A172 (cell line): ENCODE data around the gene TRPM5. TPM values are rescaled to one million over a fixed set of nuclear protein-coding genes. Genes with fewer than 3 reads are reported as not detected.
A peak's percentile ranks its signal among the peaks of the same experiment; 100 is the strongest.

ENCODE experiments used
- DNase-seq: peaks from one replicate; pipeline ENCODE4 v3.0.0-alpha.2; 2015; ENCODE audit warnings: low spot score
- total RNA-seq: library from RNA; depleted of rRNA; stranded (reverse); fragments of >200 nt; shearing (Covaris generic); gene quantifications from 2 replicates; pipeline ENCODE4 v1.2.3, GENCODE V29; 2014

Gene TRPM5
- total RNA-seq, 1 experiment from 2014 or later, result not detected

DNA sequence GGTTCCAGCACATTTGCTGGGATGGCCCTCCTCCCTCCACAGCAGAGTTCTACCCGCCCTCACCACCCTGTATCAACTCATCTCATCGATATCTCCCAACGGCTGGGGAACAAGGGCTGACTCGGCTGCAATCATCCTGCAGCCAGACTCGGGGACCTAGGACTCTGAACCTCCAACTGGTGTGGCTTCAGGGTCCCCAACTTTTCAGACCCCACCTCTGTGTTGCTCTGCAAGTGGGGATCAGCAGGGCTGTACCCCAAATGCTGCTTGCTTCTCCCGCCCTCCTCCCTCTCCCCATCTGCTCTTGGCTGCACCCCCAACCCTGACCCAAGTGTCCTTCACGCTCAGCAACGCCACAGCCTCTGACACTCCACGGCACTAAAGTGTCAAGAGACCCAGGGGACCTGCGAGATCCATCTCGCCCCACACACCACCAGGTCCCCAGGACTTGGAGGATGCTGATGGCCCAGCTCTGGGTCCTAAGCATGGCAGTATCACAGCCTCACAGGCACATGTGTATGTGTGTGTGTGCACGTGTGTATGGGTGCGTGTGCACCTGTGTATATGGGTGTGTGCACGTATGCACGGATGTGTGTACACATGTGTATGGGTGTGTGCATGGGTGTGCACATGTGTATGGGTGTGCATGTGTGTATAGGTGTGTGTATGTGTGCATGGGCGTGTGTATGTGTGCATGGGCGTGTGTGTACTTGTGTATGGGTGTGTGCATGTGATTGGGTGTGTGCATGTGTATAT lies 26.9 kb upstream of the TRPM5 start:
- DNase-seq, result no peak

- DNase-seq, result no peak
Measured at GRCh38 chr11:2470495-2470894, 26.2 kb upstream of the TRPM5 start.

- DNase-seq, result no peak
Measured at GRCh38 chr11:2468363-2469235, 24.3 kb upstream of the TRPM5 start.

GRCh38 chr11:2467695-2468055 lies 23.4 kb upstream of the TRPM5 start:
- no peak for DNase-seq

- DNase-seq, result peak; percentile 31
Measured at GRCh38 chr11:2466869-2467694, 22.8 kb upstream of the TRPM5 start.

- no peak for DNase-seq
Measured at GRCh38 chr11:2466069-2466801, 21.9 kb upstream of the TRPM5 start.

GRCh38 chr11:2465202-2466068 lies 21.1 kb upstream of the TRPM5 start:
- no peak for DNase-seq

GRCh38 chr11:2464451-2465165 lies 20.3 kb upstream of the TRPM5 start:
- DNase-seq, result no peak

DNA sequence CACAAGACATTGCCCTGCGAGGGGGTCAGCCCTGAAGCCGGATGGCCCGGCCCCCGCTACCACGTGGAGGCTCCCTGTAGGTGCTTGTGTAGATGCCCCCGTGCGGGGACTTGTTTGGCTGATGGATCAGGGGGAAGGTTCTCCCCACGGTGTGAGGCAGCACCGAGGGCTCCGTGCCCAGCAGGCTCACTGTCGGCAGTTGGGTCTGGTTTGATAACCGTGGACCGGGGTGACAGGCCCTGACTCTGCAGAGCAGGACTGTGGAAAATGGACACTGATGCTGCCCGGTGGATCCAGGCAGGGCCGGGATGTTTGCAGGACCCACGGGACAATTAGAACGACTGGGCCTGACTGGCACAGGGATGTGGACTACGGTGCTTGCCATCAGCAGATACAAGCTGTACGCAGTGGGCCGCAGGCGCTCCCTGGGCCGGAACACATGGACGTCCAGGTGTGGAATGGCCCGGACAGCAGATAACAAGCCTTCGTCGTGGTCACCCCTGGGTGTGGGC lies 19.5 kb upstream of the TRPM5 start:
- no peak for DNase-seq

DNA sequence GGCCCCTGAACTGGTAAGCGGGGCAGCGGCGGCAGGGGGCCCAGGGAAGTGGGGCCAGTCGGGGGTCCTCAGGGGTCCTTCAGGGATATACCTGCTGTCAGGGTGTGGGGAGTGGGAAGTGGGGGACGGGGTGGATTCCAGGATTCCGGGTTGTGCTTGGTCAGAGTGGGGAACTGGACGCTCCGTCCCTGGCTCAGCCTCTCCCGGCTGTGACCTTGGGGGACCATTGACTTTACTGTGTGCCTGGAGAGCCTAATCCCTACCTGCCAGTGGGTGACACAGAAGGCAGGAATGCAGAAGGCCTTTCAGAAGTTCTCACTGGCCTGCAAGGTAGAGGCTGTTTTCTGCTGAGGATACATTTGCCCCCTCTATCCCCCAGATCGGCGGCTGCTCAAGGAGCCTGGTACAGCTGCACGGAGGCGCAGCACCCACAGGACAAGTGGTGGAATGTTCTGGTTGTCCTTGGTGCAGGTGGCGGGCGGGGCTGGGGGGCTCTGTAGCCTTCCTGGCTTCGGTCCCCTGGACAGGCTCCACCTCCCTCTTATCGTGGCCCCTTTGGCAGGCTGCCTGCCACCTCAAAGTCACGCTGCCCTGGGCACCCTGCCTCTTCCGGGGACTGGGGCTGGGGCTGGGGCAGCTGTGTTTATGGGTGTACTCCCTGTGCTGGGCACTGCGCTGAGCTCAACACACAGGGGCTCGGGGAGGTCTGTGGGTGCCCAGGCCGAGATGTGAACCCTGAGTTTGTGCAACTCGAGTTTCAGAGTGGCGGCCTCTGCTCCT lies 18.9 kb upstream of the TRPM5 start:
- DNase-seq, result peak; percentile 14

DNA sequence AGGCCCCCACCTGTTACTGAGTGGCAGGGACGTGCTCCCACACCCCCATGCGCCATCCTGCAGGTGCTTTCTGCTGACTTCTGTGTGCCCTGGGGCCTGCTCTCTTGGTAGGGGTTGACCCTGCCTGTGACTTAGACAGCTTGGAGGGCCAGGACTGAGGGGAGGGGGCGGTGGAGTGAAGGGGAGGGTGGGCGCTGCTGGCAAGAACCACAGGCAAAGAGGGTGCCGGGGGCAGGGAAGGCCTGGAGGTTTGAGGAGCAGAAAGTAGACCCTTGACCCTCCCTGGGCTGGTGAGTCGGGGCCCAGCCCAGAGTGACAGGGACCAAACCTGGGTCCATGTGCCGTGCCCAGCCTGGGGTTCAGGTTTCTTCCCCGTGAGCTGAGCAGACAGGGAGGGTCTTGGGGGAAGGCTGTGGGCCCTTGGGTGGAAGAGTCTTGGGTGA lies 18.2 kb upstream of the TRPM5 start:
- DNase-seq, result no peak

DNA sequence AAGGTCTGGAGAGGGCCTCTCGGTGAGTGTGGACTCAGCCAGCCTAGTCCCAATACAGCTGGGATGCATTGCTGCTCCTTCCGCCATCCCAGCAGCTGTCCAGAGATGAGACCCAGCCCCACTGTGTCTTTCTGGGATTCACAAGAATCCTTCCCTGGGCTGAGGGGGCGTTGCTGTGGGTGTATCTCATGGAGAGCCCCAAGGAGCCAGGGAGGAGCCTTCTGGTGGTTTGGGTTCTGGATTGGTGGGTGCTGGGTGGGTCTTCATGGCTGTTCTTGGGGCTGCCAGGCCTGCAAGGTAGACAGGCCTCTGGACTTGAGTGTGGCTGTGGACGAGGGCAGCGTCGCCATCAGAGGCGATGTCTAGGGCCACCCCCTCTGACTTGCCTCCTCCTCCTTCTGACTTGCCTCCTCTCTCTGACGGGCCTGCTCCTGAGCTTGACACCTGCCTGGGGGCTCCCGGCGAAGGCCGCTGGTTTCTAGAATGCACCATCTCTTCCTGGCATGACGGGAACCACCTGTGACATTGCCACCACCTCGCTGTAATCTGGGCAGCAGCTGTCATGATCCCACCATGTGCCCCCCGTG lies 17.7 kb upstream of the TRPM5 start:
- DNase-seq, result no peak

- DNase-seq, result no peak
Measured at GRCh38 chr11:2461253-2461955, 17.1 kb upstream of the TRPM5 start.

GRCh38 chr11:2460540-2461252 lies 16.4 kb upstream of the TRPM5 start:
- no peak for DNase-seq

GRCh38 chr11:2459796-2460531 lies 15.7 kb upstream of the TRPM5 start:
- DNase-seq, result no peak

- DNase-seq, result no peak
Measured at GRCh38 chr11:2459016-2459725, 14.9 kb upstream of the TRPM5 start.
